Smooth muscle cell (in vitro differentiated cells): ENCODE results near the gene SERP1. TPM values are rescaled to one million over a fixed set of nuclear protein-coding genes. Genes with fewer than 3 reads are reported as not detected.

Experiments used
- DNase-seq: peaks from one replicate; lab custom pipeline; 2025; ENCODE audit not compliant: unreplicated experiment; lab: John Stamatoyannopoulos, UW
- H2AFZ ChIP-seq: fragments of 200-600 bp; sonication (generic); 2 replicates; pipeline ENCODE4 v1.6.0; 2016; ENCODE audit warnings: antibody characterized with exemption, low read depth, mild to moderate bottlenecking
- H3F3A ChIP-seq: fragments of 200-600 bp; sonication (generic); 2 replicates; pipeline ENCODE4 v1.6.0; 2017; ENCODE audit warnings: antibody characterized with exemption, low read depth
- H3K27ac ChIP-seq: fragments of 200-600 bp; sonication (generic); 2 replicates; pipeline ENCODE4 v1.5.1; 2016; ENCODE audit warnings: low read depth, mild to moderate bottlenecking
- H3K27me3 ChIP-seq: fragments of 200-600 bp; sonication (generic); 2 replicates; pipeline ENCODE4 v1.6.1; 2016; ENCODE audit warnings: low read depth, mild to moderate bottlenecking
- H3K36me3 ChIP-seq: fragments of 200-600 bp; sonication (generic); 2 replicates; pipeline ENCODE4 v1.5.1; 2016; ENCODE audit warnings: low read depth
- H3K4me1 ChIP-seq: fragments of 200-600 bp; sonication (generic); 2 replicates; pipeline ENCODE4 v1.5.1; 2016; ENCODE audit warnings: low read depth
- H3K4me2 ChIP-seq: fragments of 200-600 bp; sonication (generic); 2 replicates; pipeline ENCODE4 v1.6.0; 2016; ENCODE audit warnings: mild to moderate bottlenecking
- H3K4me3 ChIP-seq: fragments of 200-600 bp; sonication (generic); 2 replicates; pipeline ENCODE4 v1.5.1; 2016; ENCODE audit warnings: mild to moderate bottlenecking
- H3K79me2 ChIP-seq: fragments of 200-600 bp; sonication (generic); 2 replicates; pipeline ENCODE4 v1.6.0; 2016; ENCODE audit warnings: low read depth, mild to moderate bottlenecking
- H3K9ac ChIP-seq: fragments of 200-600 bp; sonication (generic); 2 replicates; pipeline ENCODE4 v1.6.0; 2016; ENCODE audit warnings: low read depth
- H3K9me3 ChIP-seq: fragments of 200-600 bp; sonication (generic); replicated peaks from 2 replicates; pipeline ENCODE4 v1.5.1; 2016; ENCODE audit warnings: low read depth
- H4K20me1 ChIP-seq: fragments of 200-600 bp; sonication (generic); 2 replicates; pipeline ENCODE4 v1.6.0; 2016; ENCODE audit warnings: low read depth
- WGBS: methylation state at CpG from one replicate; pipeline ENCODE4 v1.1.7; 2016; ENCODE audit warnings: low lambda C conversion rate; 5-methylcytosine and 5-hydroxymethylcytosine counted together
- polyA plus RNA-seq: library from polyadenylated mRNA; unstranded; fragments of >200 nt; fragmentation: Nextera tagmentation; extraction: Ambion mirVana; gene quantifications from 2 replicates; pipeline ENCODE4 v1.2.1, GENCODE V29; 2016
- total RNA-seq: library from RNA; depleted of rRNA; stranded (reverse); fragments of >200 nt; gene quantifications from 2 replicates; pipeline ENCODE4 v1.2.3, GENCODE V29; 2014
- TF ChIP-seq, protein P1 (sequence below): fragments of 200-600 bp; sonication (generic); IDR thresholded peaks from 2 replicates; pipeline ENCODE4 v1.5.1; 2017; ENCODE audit warnings: borderline replicate concordance, mild to moderate bottlenecking, antibody characterized with exemption; ENCODE audit not compliant: insufficient read depth, poor library complexity, severe bottlenecking

SERP1 gene
- total and polyA plus RNA-seq, 2 experiments from 2014 or later: 247 to 268 TPM

DNA sequence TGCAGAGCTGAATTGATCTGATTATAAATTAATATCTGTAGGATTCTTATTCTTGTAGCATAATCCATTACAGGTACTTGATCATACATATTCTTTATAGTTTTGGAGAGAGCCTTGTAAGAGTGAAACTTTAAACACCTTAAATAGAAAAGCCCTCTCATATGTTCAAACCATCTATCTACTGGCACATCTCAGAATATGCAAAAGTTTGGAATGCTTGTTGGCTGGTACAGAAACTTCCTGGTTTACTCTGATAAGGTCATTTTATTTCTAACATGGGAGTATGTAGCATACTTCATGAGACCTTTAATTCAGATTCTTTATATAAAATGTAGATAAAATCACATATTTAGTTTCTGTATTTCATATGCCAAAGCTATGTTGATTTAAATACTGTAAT, 34.9 kb upstream of the SERP1 start:
- no peaks in the 10 kb centered on the region for H3F3A ChIP-seq
- H3K27ac ChIP-seq: no peak overlapping the region
- no peaks in the 10 kb centered on the region for H3K27me3 ChIP-seq
- H3K4me2 ChIP-seq: no peak overlapping the region
- H3K9ac ChIP-seq: no peak overlapping the region
- TF ChIP-seq, protein P1, sequence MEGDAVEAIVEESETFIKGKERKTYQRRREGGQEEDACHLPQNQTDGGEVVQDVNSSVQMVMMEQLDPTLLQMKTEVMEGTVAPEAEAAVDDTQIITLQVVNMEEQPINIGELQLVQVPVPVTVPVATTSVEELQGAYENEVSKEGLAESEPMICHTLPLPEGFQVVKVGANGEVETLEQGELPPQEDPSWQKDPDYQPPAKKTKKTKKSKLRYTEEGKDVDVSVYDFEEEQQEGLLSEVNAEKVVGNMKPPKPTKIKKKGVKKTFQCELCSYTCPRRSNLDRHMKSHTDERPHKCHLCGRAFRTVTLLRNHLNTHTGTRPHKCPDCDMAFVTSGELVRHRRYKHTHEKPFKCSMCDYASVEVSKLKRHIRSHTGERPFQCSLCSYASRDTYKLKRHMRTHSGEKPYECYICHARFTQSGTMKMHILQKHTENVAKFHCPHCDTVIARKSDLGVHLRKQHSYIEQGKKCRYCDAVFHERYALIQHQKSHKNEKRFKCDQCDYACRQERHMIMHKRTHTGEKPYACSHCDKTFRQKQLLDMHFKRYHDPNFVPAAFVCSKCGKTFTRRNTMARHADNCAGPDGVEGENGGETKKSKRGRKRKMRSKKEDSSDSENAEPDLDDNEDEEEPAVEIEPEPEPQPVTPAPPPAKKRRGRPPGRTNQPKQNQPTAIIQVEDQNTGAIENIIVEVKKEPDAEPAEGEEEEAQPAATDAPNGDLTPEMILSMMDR: no peak
- H3K79me2 ChIP-seq: peaks cover 21% of the 10 kb centered on the region
- H3K4me3 ChIP-seq: no peak overlapping the region
- H2AFZ ChIP-seq: no peak overlapping the region
- DNase-seq: no peak
- H3K9me3 ChIP-seq: no peaks in the 10 kb centered on the region
- peaks cover 11% of the 10 kb centered on the region for H4K20me1 ChIP-seq
- peaks cover 28% of the 10 kb centered on the region for H3K36me3 ChIP-seq
- H3K4me1 ChIP-seq: no peaks in the 10 kb centered on the region

DNA sequence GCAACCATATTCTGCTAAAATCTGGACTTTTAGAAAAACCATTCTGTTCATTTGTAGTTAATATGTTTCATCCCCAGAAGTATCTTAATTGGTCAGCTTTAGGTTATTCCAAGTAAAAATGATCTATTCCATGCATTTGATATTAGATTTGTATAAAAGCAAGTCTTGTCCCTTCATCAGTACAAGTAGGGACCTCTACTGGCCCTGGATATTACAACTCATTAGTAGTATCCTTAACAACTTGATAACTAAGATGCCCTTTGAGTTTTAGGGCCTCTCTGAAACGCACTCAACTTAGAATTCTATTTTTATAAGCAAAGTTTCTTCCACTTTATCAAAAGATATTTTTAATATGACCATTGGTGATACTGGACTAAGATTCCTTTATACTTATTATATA, 31.6 kb upstream of the SERP1 start:
- TF ChIP-seq, protein P1: no peak
- no peak for DNase-seq
- no peak overlapping the region for H3K27ac ChIP-seq
- no peak overlapping the region for H2AFZ ChIP-seq
- 100% methylated on average over 1 of the region's 1 CpG for WGBS
- H3K79me2 ChIP-seq: peaks cover 17% of the 10 kb centered on the region
- H3K9me3 ChIP-seq: no peaks in the 10 kb centered on the region
- H3F3A ChIP-seq: no peaks in the 10 kb centered on the region
- H4K20me1 ChIP-seq: peaks cover 15% of the 10 kb centered on the region
- H3K36me3 ChIP-seq: peaks cover 18% of the 10 kb centered on the region
- H3K4me1 ChIP-seq: no peaks in the 10 kb centered on the region
- H3K4me2 ChIP-seq: no peak overlapping the region
- no peaks in the 10 kb centered on the region for H3K27me3 ChIP-seq
- H3K9ac ChIP-seq: no peak overlapping the region
- H3K4me3 ChIP-seq: no peak overlapping the region

DNA sequence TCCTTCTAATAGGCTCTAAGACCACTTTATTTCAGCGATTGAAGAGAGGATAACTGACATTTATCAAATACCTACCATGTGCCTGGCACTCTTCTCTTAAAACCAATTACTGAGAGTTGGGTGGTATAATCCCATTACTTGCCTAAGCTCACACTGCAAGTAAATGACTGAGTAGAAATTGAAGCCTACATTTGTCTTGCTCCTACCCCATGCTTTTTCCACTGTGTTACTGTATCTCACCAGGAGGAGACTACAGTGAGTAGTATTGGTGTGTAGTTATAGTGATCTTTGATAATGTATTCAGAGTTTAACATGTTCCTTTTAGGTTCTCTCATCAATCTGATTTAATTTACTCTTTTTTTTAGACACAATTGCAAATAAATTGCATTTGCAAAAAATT, 21.0 kb upstream of the SERP1 start:
- Histone ChIP-seq H3K79me2 (peaks cover 20% of the 10 kb centered on the region), H3K9me3 (no peaks in the 10 kb centered on the region), H3K4me3 (no peak overlapping the region), H2AFZ (no peak overlapping the region), H3K36me3 (peaks cover 39% of the 10 kb centered on the region), H3K9ac (no peak overlapping the region), H3F3A (no peaks in the 10 kb centered on the region), H3K27ac (no peak overlapping the region), H3K27me3 (no peaks in the 10 kb centered on the region), H3K4me2 (no peak overlapping the region), H4K20me1 (peaks cover 12% of the 10 kb centered on the region), H3K4me1 (no peaks in the 10 kb centered on the region)
- WGBS: 96% methylated on average over 1 of the region's 1 CpG
- no peak for DNase-seq
- TF ChIP-seq, protein P1: no peak

DNA sequence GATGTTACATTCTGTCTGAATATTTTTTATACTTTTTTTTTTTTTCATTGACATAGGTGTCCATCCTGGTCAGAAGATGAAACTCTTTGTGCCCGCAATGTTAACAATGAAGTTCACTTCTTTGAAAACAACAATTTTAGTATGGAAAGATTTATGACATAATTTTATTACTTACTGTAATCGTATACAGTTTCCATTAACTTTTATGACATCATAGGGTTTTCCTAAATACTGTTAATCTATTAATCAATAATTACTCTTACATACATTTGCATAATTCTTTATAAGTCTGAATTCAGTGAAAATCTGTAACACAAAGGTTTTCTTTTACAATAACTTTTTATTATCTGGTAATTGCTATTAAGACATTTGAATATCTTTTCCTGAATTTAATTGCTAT, 17.9 kb upstream of the SERP1 start:
- H3K4me2 ChIP-seq: no peak overlapping the region
- no peak overlapping the region for H3K27ac ChIP-seq
- no peaks in the 10 kb centered on the region for H3K27me3 ChIP-seq
- H4K20me1 ChIP-seq: peaks cover 24% of the 10 kb centered on the region
- TF ChIP-seq, protein P1: no peak
- no peak overlapping the region for H3K4me3 ChIP-seq
- H2AFZ ChIP-seq: no peak overlapping the region
- no peaks in the 10 kb centered on the region for H3K4me1 ChIP-seq
- DNase-seq: no peak
- no peak overlapping the region for H3K9ac ChIP-seq
- peaks cover 30% of the 10 kb centered on the region for H3K36me3 ChIP-seq
- H3F3A ChIP-seq: no peaks in the 10 kb centered on the region
- peaks cover 21% of the 10 kb centered on the region for H3K79me2 ChIP-seq
- 98% methylated on average over 2 of the region's 2 CpGs for WGBS
- no peaks in the 10 kb centered on the region for H3K9me3 ChIP-seq
